ENCODE data around the gene CDC42. TPM values are rescaled to one million over a fixed set of nuclear protein-coding genes. Genes with fewer than 3 reads are reported as not detected.
"Not testable (repeated sequence)": the region's sequence is repeated elsewhere in the genome, so short reads cannot be mapped to it uniquely, and the experiment has no call there.

The CDC42 gene
- total and polyA plus RNA-seq, 2 donors (not counting 1 experiment from before 2014, with no cell fraction given): 325 to 446 TPM

DNA sequence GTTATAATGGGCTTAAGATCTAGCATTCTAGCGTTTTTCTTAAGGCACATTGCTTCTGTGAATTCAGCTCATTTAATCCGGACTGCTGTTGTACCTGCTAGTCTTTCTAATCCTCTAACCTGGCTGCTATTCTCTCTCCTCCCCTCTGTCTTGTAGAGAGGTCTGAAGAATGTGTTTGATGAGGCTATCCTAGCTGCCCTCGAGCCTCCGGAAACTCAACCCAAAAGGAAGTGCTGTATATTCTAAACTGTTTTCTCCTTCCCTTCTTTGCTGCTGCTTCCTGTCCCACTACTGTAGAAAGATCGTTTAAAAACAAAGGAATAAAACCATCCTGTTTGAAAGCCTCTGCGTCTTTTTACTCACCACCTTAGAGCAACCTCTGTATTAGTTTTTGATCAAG lies 37.3 kb downstream of the CDC42 start:
- peak overlapping the region; percentile 16 for H3K4me2 ChIP-seq (ENCODE audit: extremely low read depth, insufficient read depth, low read length)
- H3K79me2 ChIP-seq (ENCODE audit: control insufficient read depth, insufficient read depth, low read length): peaks cover 81% of the 10 kb centered on the region
- H3K9me3 ChIP-seq (ENCODE audit: control insufficient read depth, insufficient read depth, low read depth, low read length): no peaks in the 10 kb centered on the region
- H3K36me3 ChIP-seq (ENCODE audit: control insufficient read depth, insufficient read depth, low read length): peaks cover 8% of the 10 kb centered on the region
- H3K9ac ChIP-seq (ENCODE audit: insufficient read depth, low read length): no peak overlapping the region
- DNase-seq (ENCODE audit: low read depth in 2 of 2): no peak
- H3K4me1 ChIP-seq (ENCODE audit: control insufficient read depth, extremely low read depth, insufficient read depth, low read length): peaks cover 13% of the 10 kb centered on the region
- peaks cover 22% of the 10 kb centered on the region for H4K20me1 ChIP-seq (ENCODE audit: control insufficient read depth, extremely low read depth, insufficient read depth, low read length)
- H3K27ac ChIP-seq (ENCODE audit: insufficient read depth, low read length): peak overlapping the region; percentile 29
- no peak overlapping the region for H2AFZ ChIP-seq (ENCODE audit: low read length)
- no peak overlapping the region for H3K4me3 ChIP-seq (replicated peaks in 1 of 4; ENCODE audit: control extremely low read depth in 1 of 4, insufficient read depth in 1 of 4, low read depth in 3 of 4, low read length in 4 of 4)
- H3K27me3 ChIP-seq (ENCODE audit: control insufficient read depth, insufficient read depth, low read length): no peaks in the 10 kb centered on the region
- TF ChIP-seq, protein P1, sequence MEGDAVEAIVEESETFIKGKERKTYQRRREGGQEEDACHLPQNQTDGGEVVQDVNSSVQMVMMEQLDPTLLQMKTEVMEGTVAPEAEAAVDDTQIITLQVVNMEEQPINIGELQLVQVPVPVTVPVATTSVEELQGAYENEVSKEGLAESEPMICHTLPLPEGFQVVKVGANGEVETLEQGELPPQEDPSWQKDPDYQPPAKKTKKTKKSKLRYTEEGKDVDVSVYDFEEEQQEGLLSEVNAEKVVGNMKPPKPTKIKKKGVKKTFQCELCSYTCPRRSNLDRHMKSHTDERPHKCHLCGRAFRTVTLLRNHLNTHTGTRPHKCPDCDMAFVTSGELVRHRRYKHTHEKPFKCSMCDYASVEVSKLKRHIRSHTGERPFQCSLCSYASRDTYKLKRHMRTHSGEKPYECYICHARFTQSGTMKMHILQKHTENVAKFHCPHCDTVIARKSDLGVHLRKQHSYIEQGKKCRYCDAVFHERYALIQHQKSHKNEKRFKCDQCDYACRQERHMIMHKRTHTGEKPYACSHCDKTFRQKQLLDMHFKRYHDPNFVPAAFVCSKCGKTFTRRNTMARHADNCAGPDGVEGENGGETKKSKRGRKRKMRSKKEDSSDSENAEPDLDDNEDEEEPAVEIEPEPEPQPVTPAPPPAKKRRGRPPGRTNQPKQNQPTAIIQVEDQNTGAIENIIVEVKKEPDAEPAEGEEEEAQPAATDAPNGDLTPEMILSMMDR (conservative IDR thresholded peaks at IDR 0.05 in 1 of 2, IDR thresholded peaks at IDR 0.05 in 1 of 2; ENCODE audit: low read depth in 1 of 2, low read length in 2 of 2): no peak
- no peak for TF ChIP-seq EZH2 (IDR thresholded peaks at IDR 0.05; ENCODE audit: low read length, missing control alignments)

DNA sequence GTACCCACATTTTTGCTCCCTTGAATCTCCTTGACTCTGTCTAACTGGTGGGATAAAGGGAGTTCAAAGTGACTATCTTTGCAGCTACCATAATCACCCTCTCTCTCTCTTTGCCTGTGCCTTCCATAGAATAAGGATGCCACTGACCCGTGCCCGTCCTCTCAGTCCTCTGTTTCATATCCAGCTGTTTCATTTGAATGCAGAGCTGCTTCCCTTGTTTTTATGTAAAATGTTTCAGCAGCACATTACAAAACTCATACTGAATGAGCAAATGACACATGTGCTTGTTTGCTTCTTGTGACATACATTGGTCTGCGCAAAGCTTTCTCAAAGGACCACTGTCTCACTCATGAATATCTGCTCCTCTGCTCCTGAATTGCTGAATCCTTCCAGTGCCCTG lies 38.4 kb downstream of the CDC42 start:
- H3K27me3 ChIP-seq (ENCODE audit: control insufficient read depth, insufficient read depth, low read length): no peaks in the 10 kb centered on the region
- TF ChIP-seq EZH2 (IDR thresholded peaks at IDR 0.05; ENCODE audit: low read length, missing control alignments): no peak
- TF ChIP-seq, protein P1 (conservative IDR thresholded peaks at IDR 0.05 in 1 of 2, IDR thresholded peaks at IDR 0.05 in 1 of 2; ENCODE audit: low read depth in 1 of 2, low read length in 2 of 2): no peak
- peaks cover 77% of the 10 kb centered on the region for H3K79me2 ChIP-seq (ENCODE audit: control insufficient read depth, insufficient read depth, low read length)
- peaks cover 13% of the 10 kb centered on the region for H3K4me1 ChIP-seq (ENCODE audit: control insufficient read depth, extremely low read depth, insufficient read depth, low read length)
- H3K4me3 ChIP-seq (replicated peaks in 1 of 4; ENCODE audit: control extremely low read depth in 1 of 4, insufficient read depth in 1 of 4, low read depth in 3 of 4, low read length in 4 of 4): no peak overlapping the region
- H3K27ac ChIP-seq (ENCODE audit: insufficient read depth, low read length): no peak overlapping the region
- peaks cover 8% of the 10 kb centered on the region for H3K36me3 ChIP-seq (ENCODE audit: control insufficient read depth, insufficient read depth, low read length)
- H3K9ac ChIP-seq (ENCODE audit: insufficient read depth, low read length): no peak overlapping the region
- no peaks in the 10 kb centered on the region for H3K9me3 ChIP-seq (ENCODE audit: control insufficient read depth, insufficient read depth, low read depth, low read length)
- DNase-seq (ENCODE audit: low read depth in 2 of 2): no peak
- H3K4me2 ChIP-seq (ENCODE audit: extremely low read depth, insufficient read depth, low read length): no peak overlapping the region
- peaks cover 22% of the 10 kb centered on the region for H4K20me1 ChIP-seq (ENCODE audit: control insufficient read depth, extremely low read depth, insufficient read depth, low read length)
- H2AFZ ChIP-seq (ENCODE audit: low read length): no peak overlapping the region

DNA sequence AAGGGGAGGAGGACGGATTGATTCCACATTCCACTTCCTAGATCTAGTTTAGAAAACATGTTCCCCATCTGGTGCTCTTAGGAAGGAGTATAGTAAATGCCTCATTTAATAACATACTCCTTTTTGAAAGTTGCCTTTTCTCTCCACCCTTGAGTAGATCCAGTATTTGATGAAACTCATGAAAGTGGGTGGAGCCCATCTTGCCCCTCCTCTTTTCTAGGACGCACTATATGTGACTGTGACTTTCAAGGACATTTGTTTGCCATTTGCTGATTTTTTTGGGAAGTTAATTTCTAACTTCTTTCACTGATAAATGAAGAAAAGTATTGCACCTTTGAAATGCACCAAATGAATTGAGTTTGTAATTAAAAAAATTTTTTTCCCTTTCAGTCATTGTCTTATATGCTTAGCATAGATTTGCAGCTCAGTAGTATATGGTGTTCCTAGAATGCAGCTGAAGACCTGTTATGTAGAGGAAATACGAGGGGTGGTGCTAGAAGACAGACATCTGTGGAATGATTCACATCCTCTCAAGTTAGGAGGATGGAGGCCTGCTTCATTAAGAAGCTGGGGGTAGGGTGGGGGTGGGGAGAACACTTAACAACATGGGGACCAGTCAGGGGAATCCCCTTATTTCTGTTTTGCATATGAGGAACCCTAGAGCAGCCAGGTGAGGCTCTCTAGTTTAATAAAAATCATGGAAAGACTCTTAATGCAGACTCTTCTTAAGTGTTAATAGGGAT lies 39.7 kb downstream of the CDC42 start:
- peaks cover 13% of the 10 kb centered on the region for H3K4me1 ChIP-seq (ENCODE audit: control insufficient read depth, extremely low read depth, insufficient read depth, low read length)
- H3K79me2 ChIP-seq (ENCODE audit: control insufficient read depth, insufficient read depth, low read length): peaks cover 73% of the 10 kb centered on the region
- H4K20me1 ChIP-seq (ENCODE audit: control insufficient read depth, extremely low read depth, insufficient read depth, low read length): peaks cover 22% of the 10 kb centered on the region
- H3K27ac ChIP-seq (ENCODE audit: insufficient read depth, low read length); H3K4me2 ChIP-seq (ENCODE audit: extremely low read depth, insufficient read depth, low read length); H2AFZ ChIP-seq (ENCODE audit: low read length); H3K36me3 ChIP-seq (ENCODE audit: control insufficient read depth, insufficient read depth, low read length); H3K9ac ChIP-seq (ENCODE audit: insufficient read depth, low read length); H3K27me3 ChIP-seq (ENCODE audit: control insufficient read depth, insufficient read depth, low read length); H3K9me3 ChIP-seq (ENCODE audit: control insufficient read depth, insufficient read depth, low read depth, low read length); H3K4me3 ChIP-seq (replicated peaks in 1 of 4; ENCODE audit: control extremely low read depth in 1 of 4, insufficient read depth in 1 of 4, low read depth in 3 of 4, low read length in 4 of 4): not testable (repeated sequence)
- DNase-seq (ENCODE audit: low read depth in 2 of 2): peak; percentile 46 to 66
